GM19025 (cell line): ENCODE data around the gene PDCD1.
A peak's percentile ranks its signal among the peaks of the same experiment; 100 is the strongest.

ENCODE experiments used
- ATAC-seq: cut with Tn5 transposase; IDR thresholded peaks from one replicate; pipeline ENCODE4 v1.9.1; 2021; ENCODE audit warnings: mild to moderate bottlenecking, low read depth, moderate library complexity; ENCODE audit not compliant: unreplicated experiment

The PDCD1 gene

GRCh38 chr2:241854342-241855244 is 4.1 kb downstream of the PDCD1 start:
- no peak for ATAC-seq

DNA sequence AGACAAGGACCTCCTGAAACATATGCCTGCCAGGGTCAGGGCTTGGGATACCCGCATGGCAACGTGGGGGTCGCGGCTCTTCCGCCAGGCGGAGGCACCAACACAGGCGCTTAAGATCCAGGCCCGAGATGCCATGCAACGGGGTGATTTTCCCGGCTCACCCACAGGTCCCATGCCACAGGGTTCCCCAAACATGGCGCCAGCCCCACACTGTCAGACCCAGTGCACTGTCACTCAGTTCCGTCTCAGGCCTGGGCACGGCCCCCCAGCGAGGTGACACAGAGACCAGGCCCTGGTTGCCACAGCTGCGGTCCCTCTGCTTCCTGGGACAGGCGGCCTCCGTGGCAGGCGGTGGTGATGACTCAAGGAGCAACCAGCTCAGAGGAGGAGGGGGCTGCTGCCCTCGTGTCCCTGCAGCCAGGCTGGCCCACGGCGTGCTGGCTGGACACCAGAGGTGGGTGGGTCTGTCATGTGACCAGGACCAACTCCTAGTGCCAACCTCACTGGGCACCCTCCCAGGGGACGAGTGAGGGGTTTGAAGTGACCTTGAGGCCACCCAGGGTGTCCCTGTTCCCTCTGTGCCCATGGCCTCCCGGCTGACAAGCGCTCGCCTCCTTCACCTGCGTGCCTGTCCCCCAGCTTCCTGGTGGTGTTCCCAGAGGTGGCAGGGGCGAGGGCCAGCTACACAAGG is 4.9 kb downstream of the PDCD1 start:
- ATAC-seq = no peak

DNA sequence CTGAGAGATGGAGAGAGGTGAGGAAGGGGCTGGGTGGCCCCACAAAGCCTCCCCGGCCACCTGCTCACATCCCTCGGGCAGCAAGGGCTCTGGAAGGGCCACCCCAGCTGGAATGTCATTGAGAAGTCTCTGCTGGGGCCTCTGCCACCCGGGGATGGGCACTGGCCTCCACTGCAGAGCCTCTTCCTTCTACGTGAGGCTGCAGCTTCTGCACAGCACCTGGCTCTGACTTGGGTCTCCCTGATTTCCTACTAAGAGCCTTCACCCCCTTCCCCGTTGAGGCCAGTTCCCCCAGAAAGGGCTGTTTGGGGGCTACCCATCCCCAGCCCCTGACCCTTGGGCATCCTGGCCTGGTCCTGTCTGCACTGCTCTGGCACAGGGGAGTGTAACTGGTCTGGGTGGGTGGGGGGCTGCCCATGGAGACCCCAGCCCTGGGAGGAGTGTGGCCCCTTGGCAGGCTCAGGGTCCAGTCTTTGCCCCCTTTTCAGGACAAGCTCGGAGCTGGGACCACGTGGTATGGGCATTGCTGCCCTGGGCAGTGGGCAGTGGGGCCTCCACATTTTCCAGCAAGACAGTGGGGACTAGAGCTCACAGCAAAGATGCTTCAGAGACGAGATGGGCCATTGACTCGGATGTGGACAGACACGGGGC is 5.6 kb downstream of the PDCD1 start:
- ATAC-seq = no peak

GRCh38 chr2:241852116-241852980 is 6.3 kb downstream of the PDCD1 start:
- ATAC-seq = no peak

DNA sequence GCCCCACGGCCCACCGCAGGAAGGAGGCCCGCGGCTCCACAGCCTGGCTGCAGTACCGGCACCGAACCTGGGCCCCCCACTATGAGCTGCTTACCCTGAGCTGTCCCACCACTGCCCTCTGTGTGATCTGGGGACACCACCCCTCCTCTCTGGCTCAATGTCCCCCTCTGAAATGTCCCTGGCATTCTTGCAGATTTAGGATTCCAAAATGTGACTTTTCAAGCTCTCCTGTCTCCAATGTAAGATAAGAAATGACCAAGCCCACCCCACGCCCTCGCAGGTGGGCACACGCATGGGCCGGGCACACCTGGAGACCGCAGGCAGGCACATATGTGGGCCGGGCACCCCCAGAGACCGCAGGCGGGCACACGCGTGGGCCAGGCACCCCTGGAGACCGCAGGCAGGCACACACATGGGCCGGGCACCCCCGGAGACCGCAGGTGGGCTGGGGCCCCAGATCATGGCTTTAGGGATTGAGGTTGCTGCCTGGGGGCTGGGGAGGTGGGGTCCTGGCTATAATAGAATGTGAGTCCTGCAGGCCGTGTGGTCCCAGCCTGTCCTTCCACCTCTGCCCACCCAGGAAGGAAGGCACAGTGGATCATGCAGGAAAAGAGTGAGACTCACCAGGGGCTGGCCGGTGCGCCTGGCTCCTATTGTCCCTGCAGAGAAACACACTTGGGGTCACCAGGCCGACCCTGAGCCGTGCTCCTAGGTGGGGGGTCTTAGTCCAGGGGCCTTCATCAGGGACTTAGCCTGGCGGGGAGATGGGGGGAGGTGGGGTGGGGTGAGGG is 7.2 kb downstream of the PDCD1 start:
- ATAC-seq = no peak

DNA sequence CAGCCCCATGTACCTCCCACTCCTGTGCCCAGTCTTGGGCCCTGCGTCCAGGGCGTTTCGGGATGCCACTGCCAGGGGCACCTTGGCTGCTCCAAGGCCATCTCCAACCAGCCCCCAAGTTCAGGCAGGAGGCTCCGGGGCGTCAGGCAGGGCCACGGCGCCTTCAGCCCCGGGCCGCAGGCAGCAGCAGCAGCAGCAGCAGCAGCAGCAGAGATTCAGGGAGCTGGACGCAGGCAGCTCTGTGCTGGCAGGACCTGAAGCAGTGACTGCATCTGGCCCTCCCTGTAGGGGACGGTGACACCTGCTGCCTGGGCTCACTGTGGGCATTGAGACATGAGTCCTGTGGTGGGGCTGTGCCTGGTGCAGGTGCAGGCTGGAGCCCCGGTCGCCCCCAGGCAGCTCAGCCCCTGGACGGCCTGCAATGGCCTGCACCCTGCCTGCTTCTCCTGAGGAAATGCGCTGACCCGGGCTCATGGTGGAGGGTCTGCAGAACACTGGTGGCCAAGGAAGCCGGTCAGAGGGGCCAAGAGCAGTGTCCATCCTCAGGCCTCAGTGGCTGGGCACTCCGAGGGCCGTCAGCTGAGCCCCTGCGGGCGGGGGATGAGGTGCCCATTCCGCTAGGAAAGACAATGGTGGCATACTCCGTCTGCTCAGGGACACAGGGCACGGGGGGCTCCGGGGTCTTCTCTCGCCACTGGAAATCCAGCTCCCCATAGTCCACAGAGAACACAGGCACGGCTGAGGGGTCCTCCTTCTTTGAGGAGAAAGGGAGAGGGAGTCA is 8.0 kb downstream of the PDCD1 start:
- ATAC-seq = no peak

DNA sequence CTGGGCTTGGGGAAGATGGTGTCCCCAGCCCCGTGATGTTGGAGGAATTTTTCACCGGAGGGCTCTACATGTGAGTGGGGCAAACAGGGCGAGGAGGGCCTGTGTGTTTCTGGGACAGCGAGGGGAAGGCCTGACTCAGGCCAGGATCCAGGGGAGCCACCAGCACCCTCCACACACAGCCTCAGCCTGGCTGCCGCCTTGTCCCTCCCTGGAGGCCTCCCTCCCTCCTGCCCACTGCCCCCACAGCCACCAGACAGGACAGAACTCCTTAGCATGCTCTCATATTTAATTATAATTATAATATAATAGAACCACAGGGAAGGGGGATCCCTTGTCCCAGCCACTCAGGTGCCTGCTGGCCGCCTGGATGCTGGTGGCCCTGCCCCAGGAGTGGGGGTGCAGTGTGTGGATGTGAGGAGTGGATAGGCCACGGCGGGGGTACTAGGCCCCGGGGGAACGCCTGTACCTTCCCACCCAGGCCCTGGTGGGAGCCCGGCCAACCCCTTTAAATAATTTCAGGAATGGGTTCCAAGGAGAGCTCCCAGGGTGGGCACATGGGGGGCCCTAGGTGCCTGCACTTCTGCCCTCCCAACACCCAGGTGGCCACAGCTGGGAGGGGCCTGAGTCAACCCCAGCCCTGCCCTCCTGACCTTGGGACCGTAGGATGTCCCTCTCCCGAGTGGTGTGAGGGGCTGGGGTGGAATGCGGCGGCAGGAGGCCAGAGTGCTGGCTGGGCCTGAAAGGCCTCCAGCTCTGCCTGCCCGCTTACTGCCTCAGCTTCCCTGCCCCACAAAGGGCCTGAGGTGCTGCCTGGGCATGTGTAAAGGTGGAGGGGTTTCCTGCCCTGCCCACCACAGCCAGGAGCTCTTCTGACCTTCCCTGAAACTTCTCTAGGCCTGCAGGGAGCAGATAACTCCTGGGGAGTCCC is 8.8 kb downstream of the PDCD1 start:
- no peak for ATAC-seq

- no peak for ATAC-seq
Observed at GRCh38 chr2:241848761-241849615, 9.7 kb downstream of the PDCD1 start.

DNA sequence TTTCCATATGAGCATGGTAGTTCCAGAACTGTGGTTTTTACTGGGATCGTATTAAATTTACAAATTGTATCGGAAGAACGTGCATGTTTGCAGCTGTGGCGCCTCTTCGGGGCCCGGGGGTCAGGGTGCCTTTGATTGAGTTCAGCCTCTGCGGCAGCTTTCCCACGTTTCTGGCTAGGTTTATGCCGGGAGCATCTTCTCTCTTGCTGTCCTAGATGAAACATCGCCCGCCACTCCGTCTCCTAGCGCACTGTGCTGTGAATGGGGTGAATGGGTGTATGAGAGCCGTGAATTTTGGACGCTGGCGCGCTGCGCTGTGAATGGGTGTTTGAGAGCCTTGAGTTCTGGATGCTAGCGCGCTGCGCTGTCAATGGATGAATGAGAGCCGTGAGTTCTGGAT is 12.3 kb downstream of the PDCD1 start:
- no peak for ATAC-seq

DNA sequence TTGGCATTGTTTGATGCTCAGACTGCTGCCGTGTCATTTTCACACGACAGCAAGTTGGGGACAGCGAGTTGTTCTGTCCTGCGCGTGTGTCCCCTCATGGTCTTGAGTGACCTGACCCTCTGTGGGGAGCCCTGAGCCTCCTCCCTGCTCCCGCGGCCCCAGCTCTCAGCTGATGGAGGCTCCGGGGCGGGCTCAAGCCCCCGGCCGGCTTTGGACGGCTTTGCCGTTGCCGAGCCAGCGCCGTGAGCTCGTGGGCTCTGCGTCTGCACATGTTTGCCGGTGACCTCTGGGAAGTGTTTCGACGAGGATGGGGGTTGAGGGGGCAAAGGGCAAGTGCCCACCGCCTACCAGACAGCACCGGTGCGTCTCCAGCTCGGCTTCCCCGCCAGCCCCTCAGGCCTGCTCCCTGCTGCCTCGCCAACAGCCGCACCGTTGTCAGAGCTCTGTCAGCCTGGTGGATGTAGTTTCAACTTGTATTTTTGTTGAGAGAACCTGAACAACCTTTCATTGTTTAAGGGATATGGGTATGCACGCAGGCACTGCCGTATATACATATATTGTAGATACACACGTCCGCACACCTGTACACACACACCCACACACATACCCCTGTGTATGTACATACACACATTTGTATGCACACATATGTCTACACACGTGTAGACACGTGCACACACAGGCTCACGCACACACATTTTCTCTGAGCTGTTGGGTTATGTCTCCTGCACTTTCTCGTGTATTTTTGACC is 13.7 kb downstream of the PDCD1 start:
- no peak for ATAC-seq

GRCh38 chr2:241844066-241844728 is 14.5 kb downstream of the PDCD1 start:
- peak; percentile 41 for ATAC-seq

GRCh38 chr2:241843321-241844065 is 15.2 kb downstream of the PDCD1 start:
- no peak for ATAC-seq

GRCh38 chr2:241842620-241843211 is 16.0 kb downstream of the PDCD1 start:
- no peak for ATAC-seq

- ATAC-seq = no peak
Observed at GRCh38 chr2:241842067-241842415, 16.7 kb downstream of the PDCD1 start.
